Mesodermal cell (in vitro differentiated cells): ENCODE data around the gene SCAMP5.

Experiments
- H3K27ac ChIP-seq: 2 replicates; pipeline ENCODE4 v1.7.0; 2013; ENCODE audit warnings: mild to moderate bottlenecking, low read depth, low read length, moderate library complexity; ENCODE audit not compliant: severe bottlenecking
- H3K36me3 ChIP-seq: 2 replicates; pipeline ENCODE4 v1.7.1; 2013; ENCODE audit warnings: mild to moderate bottlenecking, low read length, moderate library complexity; ENCODE audit not compliant: control insufficient read depth, insufficient read depth
- H3K4me1 ChIP-seq: one replicate; pipeline ENCODE4 v1.7.1; 2013; ENCODE audit warnings: mild to moderate bottlenecking, low read length; ENCODE audit not compliant: insufficient read depth, control insufficient read depth, poor library complexity, severe bottlenecking
- H3K4me3 ChIP-seq: 2 replicates; pipeline ENCODE4 v1.7.0; 2013; ENCODE audit warnings: low read length, control low read depth, mild to moderate bottlenecking; ENCODE audit not compliant: insufficient read depth, poor library complexity, severe bottlenecking; ENCODE audit errors: extremely low read depth
- H3K9me3 ChIP-seq: 2 replicates; pipeline ENCODE4 v1.7.1; 2013; ENCODE audit warnings: mild to moderate bottlenecking, low read length, moderate library complexity; ENCODE audit not compliant: control insufficient read depth
- WGBS, 2 experiments: methylation state at CpG; one replicate each; pipeline ENCODE4 v1.1.5; 2013; ENCODE audit warnings: missing lambda C conversion rate in 2 of 2; ENCODE audit not compliant: insufficient coverage in 2 of 2; 5-methylcytosine and 5-hydroxymethylcytosine counted together

The SCAMP5 gene

GRCh38 chr15:75030424-75030823, 35.1 kb downstream of the SCAMP5 start:
- 83 to 92% methylated on average over 1 to 4 of the region's 4 CpGs for WGBS, 2 experiments
- Histone ChIP-seq H3K36me3 (peaks cover 19% of the 10 kb centered on the region), H3K27ac (peak overlapping the region; percentile 8), H3K4me1 (peaks cover 16% of the 10 kb centered on the region), H3K9me3 (no peaks in the 10 kb centered on the region), H3K4me3 (no peak overlapping the region)

- Histone ChIP-seq H3K4me1 (peaks cover 18% of the 10 kb centered on the region), H3K9me3 (no peaks in the 10 kb centered on the region), H3K36me3 (peaks cover 19% of the 10 kb centered on the region), H3K4me3 (no peak overlapping the region), H3K27ac (no peak overlapping the region)
- 33% methylated on average over 1 of the region's 4 CpGs; no CpG with 5 or more reads in 1 of the 2 experiments for WGBS, 2 experiments
Observed at GRCh38 chr15:75031848-75032247, 36.5 kb downstream of the SCAMP5 start.

- Histone ChIP-seq H3K36me3 (peaks cover 19% of the 10 kb centered on the region), H3K9me3 (no peaks in the 10 kb centered on the region), H3K27ac (no peak overlapping the region), H3K4me1 (peaks cover 18% of the 10 kb centered on the region), H3K4me3 (no peak overlapping the region)
- 100% methylated on average over 1 of the region's 2 CpGs; no CpG with 5 or more reads in 1 of the 2 experiments for WGBS, 2 experiments
Observed at GRCh38 chr15:75032395-75032794, 37.0 kb downstream of the SCAMP5 start.

DNA sequence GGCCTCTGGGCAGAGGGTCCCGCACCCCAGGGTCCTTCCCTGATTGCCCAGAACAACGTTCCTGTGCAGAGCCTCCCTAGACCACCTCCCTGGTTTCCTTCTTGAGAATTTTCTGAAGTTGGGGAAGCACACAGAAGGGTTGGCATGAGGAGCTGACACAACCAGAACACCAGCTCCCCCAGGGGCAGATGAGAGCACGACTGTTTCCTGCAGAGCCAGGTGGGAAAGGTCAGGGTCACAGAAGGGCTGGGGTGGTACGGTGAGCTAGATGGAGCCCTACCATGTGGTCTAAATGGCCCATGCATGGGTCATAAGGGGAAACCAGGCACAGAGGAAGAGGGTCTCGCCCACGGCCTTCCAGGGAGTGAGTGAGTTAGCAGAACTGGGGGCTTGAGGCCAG, 38.4 kb downstream of the SCAMP5 start:
- H3K4me3 ChIP-seq, result no peak overlapping the region
- WGBS, 2 experiments, result 87 to 93% methylated on average over 5 of the region's 6 CpGs
- no peaks in the 10 kb centered on the region for H3K9me3 ChIP-seq
- H3K36me3 ChIP-seq, result peaks cover 19% of the 10 kb centered on the region
- H3K27ac ChIP-seq, result no peak overlapping the region
- peaks cover 18% of the 10 kb centered on the region for H3K4me1 ChIP-seq

DNA sequence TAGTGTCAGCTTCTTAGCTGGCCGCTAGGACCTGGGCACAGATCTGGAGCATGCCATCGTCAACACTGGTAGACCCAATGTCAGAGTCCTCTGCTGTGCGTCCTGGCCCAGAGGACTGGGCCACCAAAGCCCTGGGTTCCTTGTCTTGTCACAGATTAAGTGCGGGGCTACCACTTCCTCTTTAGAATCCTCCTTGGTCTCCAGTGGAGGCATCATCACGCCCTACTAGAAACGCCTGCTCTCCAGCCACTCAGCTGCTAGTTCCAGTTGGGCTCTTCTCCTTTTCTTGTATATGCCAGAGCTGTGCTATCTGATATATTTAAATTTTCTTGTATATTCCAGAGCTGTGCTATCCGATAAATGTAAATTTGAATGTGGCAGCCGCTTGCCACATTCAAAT, 39.3 kb downstream of the SCAMP5 start:
- H3K36me3 ChIP-seq, result peaks cover 23% of the 10 kb centered on the region
- 93 to 98% methylated on average over 4 to 6 of the region's 8 CpGs for WGBS, 2 experiments

DNA sequence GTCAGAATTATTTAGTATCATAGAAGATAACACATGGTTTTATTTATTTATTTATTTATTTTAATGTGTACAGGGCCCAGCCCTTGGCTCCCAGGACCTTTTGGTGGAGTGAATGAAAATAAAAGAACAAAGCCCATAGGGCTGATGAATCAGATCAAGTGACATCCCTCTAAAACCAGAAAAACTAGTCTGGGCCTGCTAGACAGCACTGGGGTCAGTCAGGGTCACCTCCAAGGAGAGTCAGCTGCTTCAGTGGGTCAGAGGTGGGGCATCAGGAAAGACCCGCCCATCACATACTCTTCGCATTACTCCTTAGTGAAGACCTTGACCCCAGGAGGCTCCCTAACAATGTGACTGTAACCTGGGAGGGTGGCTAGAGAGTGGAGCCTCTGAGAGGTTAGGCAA, 40.9 kb downstream of the SCAMP5 start:
- H3K27ac ChIP-seq, result no peak overlapping the region

More for the DNA sequence above, 39.3 kb downstream of the SCAMP5 start:
- peaks cover 15% of the 10 kb centered on the region for H3K4me1 ChIP-seq
- H3K27ac ChIP-seq, result no peak overlapping the region
- no peak overlapping the region for H3K4me3 ChIP-seq
- H3K9me3 ChIP-seq, result no peaks in the 10 kb centered on the region

DNA sequence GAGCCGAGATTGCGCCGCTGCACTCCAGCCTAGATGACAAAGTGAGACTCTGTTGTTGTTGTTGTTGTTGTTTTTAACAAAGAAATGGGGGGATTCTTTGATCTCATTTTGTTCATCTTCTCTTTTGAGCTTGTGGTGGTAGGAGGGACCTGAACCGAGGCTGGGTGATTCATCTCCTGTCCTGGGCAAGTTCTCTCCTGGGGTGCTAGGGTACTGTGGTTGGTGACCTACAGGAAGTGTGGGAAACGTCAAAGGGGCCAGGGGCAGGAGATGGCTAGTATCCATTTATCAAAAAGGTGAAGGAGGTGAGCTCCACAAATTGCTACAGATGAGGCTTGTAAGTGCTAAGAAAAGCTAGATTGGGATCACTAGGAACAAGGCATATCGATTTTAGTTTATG, 42.3 kb downstream of the SCAMP5 start:
- H3K36me3 ChIP-seq, result peaks cover 16% of the 10 kb centered on the region
- no peak overlapping the region for H3K4me3 ChIP-seq
- 92 to 93% methylated on average over 5 to 6 of the region's 6 CpGs for WGBS, 2 experiments
- no peaks in the 10 kb centered on the region for H3K9me3 ChIP-seq
- no peak overlapping the region for H3K27ac ChIP-seq
- H3K4me1 ChIP-seq, result peaks cover 6% of the 10 kb centered on the region

More for the DNA sequence above, 40.9 kb downstream of the SCAMP5 start:
- peaks cover 11% of the 10 kb centered on the region for H3K4me1 ChIP-seq
- WGBS, 2 experiments, result no CpG with 5 or more reads among the region's 2 CpGs
- H3K36me3 ChIP-seq, result peaks cover 15% of the 10 kb centered on the region
- no peak overlapping the region for H3K4me3 ChIP-seq
- H3K9me3 ChIP-seq, result no peaks in the 10 kb centered on the region

DNA sequence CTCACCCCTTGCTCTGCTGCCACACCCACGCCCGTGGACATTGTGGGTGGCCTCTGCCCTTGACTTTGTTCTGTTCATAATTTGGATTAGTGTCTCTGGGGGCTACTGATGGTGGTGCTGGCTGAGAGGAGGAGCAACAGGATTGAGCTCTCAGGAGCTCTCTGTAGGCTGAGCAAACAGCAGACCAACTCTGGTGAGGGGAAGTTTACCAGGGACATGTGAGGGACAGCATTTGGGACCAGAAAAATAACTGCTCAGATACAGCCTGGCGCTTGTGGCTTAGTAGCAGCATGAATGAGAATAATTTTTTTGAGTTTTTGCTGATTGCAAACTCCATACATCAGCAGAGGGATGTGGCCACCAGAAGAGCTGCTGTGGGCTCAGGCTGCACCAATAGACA, 42.9 kb downstream of the SCAMP5 start:
- H3K36me3 ChIP-seq, result peaks cover 16% of the 10 kb centered on the region
- no peaks in the 10 kb centered on the region for H3K9me3 ChIP-seq
- H3K27ac ChIP-seq, result no peak overlapping the region
- 100% methylated on average over 1 of the region's 3 CpGs; no CpG with 5 or more reads in 1 of the 2 experiments for WGBS, 2 experiments
- no peak overlapping the region for H3K4me3 ChIP-seq
- peaks cover 12% of the 10 kb centered on the region for H3K4me1 ChIP-seq

- no peaks in the 10 kb centered on the region for H3K9me3 ChIP-seq
- 69 to 78% methylated on average over 7 to 11 of the region's 12 CpGs for WGBS, 2 experiments
- H3K4me1 ChIP-seq, result peaks cover 36% of the 10 kb centered on the region
- peak overlapping the region; percentile 59 for H3K27ac ChIP-seq
- peaks cover 22% of the 10 kb centered on the region for H3K36me3 ChIP-seq
- no peak overlapping the region for H3K4me3 ChIP-seq
Observed at GRCh38 chr15:75042730-75043508, 47.6 kb downstream of the SCAMP5 start.

DNA sequence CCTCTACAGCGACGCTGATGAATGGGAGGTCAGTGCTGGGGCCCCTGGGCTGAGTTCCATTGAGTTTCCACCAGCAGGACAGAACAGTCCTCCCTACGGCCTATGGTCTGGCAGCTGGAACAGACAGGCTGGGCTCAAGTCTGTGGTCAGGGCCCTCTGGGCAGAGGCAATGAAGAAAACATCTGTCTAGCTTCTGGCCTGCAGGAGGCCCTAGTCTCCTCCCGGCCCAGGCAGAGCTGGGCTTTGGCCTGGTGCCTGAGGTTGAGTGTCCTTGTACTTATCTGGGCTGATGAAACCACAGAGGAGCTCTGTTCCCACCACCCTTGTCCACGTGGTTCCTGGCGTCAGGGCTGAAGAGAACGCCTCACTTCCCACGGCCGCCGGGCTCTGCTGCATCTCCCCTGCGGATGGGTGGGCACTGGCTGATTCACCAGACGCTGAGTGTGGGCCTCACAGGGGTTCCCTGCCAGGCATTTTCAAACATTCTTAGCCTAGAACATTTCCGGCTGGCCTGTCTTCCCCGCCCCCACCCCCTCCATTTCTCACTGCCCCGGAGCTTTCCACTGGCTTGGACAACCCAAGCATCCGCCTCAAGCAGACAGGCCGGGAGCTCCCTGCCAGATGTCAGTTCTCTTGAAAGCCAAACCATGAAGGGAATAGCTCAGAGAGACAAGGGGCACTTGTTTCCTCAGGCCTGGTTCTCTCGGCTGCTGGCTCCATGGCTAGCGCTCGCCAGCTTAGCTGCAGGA, 48.3 kb downstream of the SCAMP5 start:
- H3K9me3 ChIP-seq, result no peaks in the 10 kb centered on the region
- H3K36me3 ChIP-seq, result peaks cover 22% of the 10 kb centered on the region
- WGBS, 2 experiments, result 89 to 91% methylated on average over 17 to 20 of the region's 20 CpGs
- no peak overlapping the region for H3K4me3 ChIP-seq
- peak overlapping the region; percentile 59 for H3K27ac ChIP-seq
- peaks cover 36% of the 10 kb centered on the region for H3K4me1 ChIP-seq
